BJ (cell line): ENCODE measurements around the gene SMAD7. TPM values are rescaled to one million over a fixed set of nuclear protein-coding genes. Genes with fewer than 3 reads are reported as not detected.

ENCODE experiments used
- CTCF ChIA-PET: fragments of 350-600 bp; formaldehyde crosslinking; extraction: SDS; loops from one replicate; lab custom pipeline; 2021; ENCODE audit warnings: antibody characterized with exemption, inconsistent platforms; lab: Yijun Ruan, JAX
- POLR2A ChIA-PET: fragments of 300-600 bp; sonication (Branson Sonifier 250); formaldehyde crosslinking; extraction: SDS; loops from one replicate; lab custom pipeline; 2021; ENCODE audit warnings: antibody characterized with exemption; lab: Charles Lee
- DNase-seq: peaks from one replicate; pipeline ENCODE4 v3.0.0-alpha.2; 2011; ENCODE audit warnings: low read depth
- H3K27me3 ChIP-seq: 2 replicates; pipeline ENCODE4 v1.6.0; 2011; ENCODE audit warnings: low read length; ENCODE audit not compliant: control insufficient read depth, insufficient read depth
- H3K36me3 ChIP-seq: 2 replicates; pipeline ENCODE4 v1.5.1; 2011; ENCODE audit warnings: low read length; ENCODE audit not compliant: control insufficient read depth, insufficient read depth
- H3K4me3 ChIP-seq: 2 replicates; pipeline ENCODE4 v1.5.1; 2011; ENCODE audit warnings: low read depth, mild to moderate bottlenecking, control low read depth, low read length
- polyA plus RNA-seq: library from polyadenylated mRNA; depleted of rRNA; stranded (reverse); fragments of >200 nt; gene quantifications from 2 replicates; pipeline ENCODE4 v1.2.3, GENCODE V29; 2011
- TF ChIP-seq, protein P1 (sequence below): IDR thresholded peaks from 2 replicates; pipeline ENCODE4 v1.5.1; 2011; ENCODE audit warnings: low read depth, mild to moderate bottlenecking, control low read depth, inconsistent platforms, low read length, moderate library complexity; ENCODE audit not compliant: insufficient read depth

SMAD7 gene
- polyA plus RNA-seq, 1 experiment = 24.2 TPM

DNA sequence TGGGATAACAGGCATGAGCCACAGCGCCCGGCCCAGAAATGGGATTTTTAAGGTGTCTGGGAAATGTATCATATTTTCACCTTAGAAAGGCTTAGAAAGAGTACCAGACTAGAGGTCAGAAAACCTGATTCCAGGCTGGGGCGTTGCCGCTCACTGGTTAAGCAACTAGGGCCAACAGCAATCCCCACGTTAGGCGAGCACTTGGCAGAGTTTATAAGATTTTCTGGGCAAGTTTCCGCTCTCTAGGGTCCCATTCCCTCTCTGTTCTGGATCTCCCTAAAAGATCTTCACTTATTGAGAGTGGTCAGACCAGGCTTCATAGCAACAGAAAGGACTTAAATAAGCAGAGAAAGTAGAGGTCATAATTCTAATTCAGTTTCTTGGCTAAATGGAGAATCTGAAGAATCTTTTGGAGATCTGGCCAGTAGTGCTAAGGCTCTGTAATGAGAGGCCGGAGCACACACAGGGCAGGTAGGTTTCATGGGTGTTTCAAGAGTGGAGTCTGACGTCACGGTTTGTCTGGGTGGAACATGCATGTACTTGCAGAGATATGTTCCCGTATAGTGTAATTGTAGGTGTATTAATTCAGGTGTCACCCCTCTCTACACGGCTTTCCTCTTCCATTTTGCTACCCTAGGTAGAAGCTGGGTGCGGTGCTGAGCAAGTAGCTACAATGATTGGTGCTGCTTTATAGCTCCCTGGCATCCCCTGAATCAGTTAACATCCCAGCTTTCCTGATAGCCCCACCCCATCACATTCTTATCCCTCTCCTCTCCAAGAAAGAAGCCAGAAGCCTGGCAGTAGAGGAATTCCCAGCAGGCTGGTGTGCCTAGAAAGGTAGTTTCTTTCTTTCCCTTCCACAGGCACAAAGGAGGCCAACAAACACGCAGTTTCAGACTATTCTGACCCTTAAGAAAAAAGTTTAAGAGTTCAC is 4.4 kb upstream of the SMAD7 start:
- Histone ChIP-seq H3K4me3 (no peak overlapping the region), H3K36me3 (no peaks in the 10 kb centered on the region), H3K27me3 (no peaks in the 10 kb centered on the region)
- TF ChIP-seq, protein P1, sequence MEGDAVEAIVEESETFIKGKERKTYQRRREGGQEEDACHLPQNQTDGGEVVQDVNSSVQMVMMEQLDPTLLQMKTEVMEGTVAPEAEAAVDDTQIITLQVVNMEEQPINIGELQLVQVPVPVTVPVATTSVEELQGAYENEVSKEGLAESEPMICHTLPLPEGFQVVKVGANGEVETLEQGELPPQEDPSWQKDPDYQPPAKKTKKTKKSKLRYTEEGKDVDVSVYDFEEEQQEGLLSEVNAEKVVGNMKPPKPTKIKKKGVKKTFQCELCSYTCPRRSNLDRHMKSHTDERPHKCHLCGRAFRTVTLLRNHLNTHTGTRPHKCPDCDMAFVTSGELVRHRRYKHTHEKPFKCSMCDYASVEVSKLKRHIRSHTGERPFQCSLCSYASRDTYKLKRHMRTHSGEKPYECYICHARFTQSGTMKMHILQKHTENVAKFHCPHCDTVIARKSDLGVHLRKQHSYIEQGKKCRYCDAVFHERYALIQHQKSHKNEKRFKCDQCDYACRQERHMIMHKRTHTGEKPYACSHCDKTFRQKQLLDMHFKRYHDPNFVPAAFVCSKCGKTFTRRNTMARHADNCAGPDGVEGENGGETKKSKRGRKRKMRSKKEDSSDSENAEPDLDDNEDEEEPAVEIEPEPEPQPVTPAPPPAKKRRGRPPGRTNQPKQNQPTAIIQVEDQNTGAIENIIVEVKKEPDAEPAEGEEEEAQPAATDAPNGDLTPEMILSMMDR = no peak
- ChIA-PET CTCF (interaction anchor here (0.7 to 1.3 kb wide), 2 partner anchors 35 to 87 kb away, joined by 3 to 4 read pairs; no protein-coding TSS in a partner anchor), POLR2A (no interaction called here)
- DNase-seq = no peak

DNA sequence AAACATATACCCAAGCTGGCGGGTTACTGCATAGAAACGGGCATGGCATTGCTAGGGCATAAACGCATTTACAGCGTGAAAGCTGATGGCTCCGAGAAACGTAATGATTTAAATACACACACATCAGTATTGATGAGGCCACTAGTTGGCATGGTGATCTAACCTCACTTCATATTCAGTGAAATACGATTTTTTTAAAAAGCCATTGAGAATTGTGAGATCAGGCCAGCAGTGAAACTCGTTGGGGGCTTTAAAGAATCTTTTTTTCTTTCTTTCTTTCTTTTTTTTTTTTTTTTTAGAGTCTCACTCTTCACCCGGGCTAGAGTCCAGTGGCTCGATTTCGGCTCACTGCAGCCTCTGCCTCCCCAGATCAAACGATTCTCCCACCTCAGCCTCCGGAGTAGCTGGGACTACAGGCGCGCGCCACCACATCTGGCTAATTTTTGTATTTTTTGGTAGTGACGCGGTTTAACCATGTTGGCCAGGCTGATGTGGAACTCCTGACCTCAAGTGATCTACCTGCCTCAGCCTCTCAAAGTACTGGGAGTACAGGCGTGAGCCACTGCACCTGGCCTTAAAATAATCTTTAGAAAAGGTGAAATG is 2.4 kb upstream of the SMAD7 start:
- ChIA-PET CTCF (interaction anchor here (0.9 to 1.9 kb wide), 5 partner anchors 63 to 221 kb away, joined by 3 to 7 read pairs (median 4); no protein-coding TSS in a partner anchor), POLR2A (no interaction called here)
- H3K27me3 ChIP-seq = no peaks in the 10 kb centered on the region
- TF ChIP-seq, protein P1 = no peak
- no peak for DNase-seq
- peak overlapping the region; percentile 54 for H3K4me3 ChIP-seq
- H3K36me3 ChIP-seq = no peaks in the 10 kb centered on the region; the same call in none of the 2 replicates

DNA sequence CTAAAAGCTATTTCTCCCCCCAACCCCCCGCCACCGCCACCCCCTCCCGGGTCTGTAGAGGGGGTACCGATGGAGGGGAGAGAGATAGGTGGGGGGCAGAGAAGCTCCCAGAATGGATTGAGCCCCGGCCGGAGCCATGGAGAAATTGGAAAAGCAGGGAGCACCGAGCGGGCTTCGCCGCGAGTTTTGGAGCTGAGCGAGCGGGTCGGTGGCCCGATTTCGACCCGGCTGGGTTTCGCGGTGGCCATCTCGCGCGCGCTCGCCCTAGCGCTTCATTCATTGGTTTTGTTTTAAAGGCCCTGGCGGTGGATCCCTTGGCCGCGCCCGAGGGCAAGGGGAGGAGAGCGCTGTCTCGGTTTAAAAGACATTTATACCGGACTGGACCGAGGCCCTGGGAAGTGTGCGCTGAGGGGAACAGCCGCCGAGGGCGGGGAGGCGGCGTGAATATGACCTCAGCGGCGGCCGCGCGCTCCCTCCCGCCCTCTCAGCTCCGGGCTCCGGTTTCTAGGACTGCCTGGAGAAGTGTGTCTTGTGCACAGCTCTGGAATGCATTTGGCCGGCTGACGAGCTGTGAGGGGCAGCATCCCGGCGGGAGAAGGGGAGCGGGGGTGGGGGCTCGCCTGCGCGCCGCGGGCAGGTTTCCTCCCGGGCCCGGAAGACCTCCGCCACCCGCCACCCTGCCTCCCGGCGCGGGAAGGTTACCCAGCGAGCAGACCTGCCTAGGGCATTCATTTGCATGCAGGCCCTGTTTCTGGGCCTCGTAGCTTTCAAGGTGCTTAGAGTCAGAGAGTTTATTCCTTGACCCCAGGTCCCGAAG is 1.7 kb upstream of the SMAD7 start:
- H3K36me3 ChIP-seq = peaks cover 1% of the 10 kb centered on the region
- ChIA-PET POLR2A (interaction anchor here (0.6 to 0.7 kb wide), 4 partner anchors 29 to 225 kb away, joined by 3 to 5 read pairs (median 4); no protein-coding TSS in a partner anchor), CTCF (interaction anchor here (0.8 to 1.9 kb wide), 6 partner anchors 64 to 463 kb away, joined by 3 to 7 read pairs (median 4); no protein-coding TSS in a partner anchor)
- H3K4me3 ChIP-seq = peak overlapping the region; percentile 54
- TF ChIP-seq, protein P1 = 0 out of 2 replicates have a peak, but pooled peaks have one; percentile 1
- no peaks in the 10 kb centered on the region for H3K27me3 ChIP-seq
- DNase-seq = no peak

DNA sequence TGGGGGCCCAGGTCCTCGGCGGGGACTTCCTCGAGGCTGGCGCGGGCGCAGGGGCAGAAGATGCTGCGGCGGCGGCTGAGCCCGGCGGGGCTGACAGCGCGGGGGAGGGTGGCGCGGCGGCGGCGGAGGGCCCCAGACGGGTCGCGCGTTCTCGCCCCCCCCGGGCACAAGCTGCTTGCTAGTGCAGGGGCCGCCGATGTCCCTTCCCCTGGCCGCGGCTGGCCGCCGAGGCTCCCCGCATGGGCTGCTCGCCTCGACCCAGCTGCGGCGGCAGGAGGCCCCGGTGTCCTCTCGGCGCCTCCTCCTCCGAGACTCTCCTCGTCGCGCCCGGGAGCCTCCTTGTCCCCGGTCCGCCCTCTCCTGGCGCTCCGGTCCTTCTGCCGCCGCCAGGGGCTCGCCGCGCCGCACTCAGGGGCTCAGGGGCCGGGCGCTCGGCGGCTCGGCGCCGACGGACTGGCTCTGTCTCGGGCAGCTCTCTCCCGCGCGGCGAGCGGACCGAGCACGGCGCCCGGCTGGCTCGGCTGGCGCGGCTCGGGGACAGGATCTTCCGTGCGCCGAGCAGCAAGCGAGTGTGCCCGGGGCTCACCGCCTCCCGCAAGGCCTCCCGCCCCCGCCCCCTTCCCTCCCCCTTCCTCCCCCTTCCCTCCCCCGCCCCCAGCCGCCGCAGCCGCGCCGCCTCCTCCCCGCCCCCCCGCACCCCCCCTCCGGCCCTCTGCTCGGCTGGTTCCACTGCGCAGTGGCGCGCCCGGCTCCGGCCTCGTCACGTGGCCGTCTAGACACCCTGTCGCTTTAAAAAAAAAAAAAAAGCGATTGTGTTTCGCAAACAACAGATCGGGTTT is 902 bp upstream of the SMAD7 start:
- POLR2A ChIA-PET = interaction anchor here (0.6 to 0.7 kb wide), 5 partner anchors 28 to 224 kb away, joined by 3 to 9 read pairs (median 4); no protein-coding TSS in a partner anchor
- Histone ChIP-seq H3K27me3 (no peaks in the 10 kb centered on the region), H3K4me3 (peak overlapping the region; percentile 90), H3K36me3 (peaks cover 2% of the 10 kb centered on the region)
- CTCF ChIA-PET = interaction anchor here (0.7 to 1.9 kb wide), 4 partner anchors 20 to 464 kb away, joined by 3 to 7 read pairs (median 4); no protein-coding TSS in a partner anchor
- TF ChIP-seq, protein P1 = no peak
- DNase-seq = no peak
